GM19468 (cell line): ENCODE data around the gene GIGYF2.
"Not testable (repeated sequence)": the region's sequence is repeated elsewhere in the genome, so short reads cannot be mapped to it uniquely, and the experiment has no call there.

Experiments used
- ATAC-seq: cut with Tn5 transposase; IDR thresholded peaks from one replicate; pipeline ENCODE4 v1.9.1; 2021; ENCODE audit warnings: mild to moderate bottlenecking, moderate library complexity, moderate number of reproducible peaks; ENCODE audit not compliant: unreplicated experiment; ENCODE audit errors: extremely low read depth

GIGYF2 gene

DNA sequence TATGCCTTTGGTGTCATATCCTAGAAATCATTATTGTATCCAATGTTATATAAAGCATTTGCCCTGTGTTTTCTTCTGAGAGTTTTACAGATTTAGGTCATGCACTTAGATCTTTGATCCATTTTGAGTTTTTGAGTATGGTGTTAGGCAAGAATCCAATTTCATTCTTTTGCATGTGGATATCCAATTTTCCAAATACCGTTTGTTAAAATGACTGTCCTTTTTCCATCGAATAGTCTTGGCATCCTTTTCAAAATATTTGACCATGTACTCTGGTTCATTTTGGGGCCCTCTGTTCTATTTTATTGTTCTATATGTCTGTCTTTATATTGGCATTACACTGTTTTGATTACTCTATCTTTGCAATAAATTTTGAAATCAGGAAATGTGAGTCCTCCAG lies 103.0 kb downstream of the GIGYF2 start:
- ATAC-seq, result no peak

DNA sequence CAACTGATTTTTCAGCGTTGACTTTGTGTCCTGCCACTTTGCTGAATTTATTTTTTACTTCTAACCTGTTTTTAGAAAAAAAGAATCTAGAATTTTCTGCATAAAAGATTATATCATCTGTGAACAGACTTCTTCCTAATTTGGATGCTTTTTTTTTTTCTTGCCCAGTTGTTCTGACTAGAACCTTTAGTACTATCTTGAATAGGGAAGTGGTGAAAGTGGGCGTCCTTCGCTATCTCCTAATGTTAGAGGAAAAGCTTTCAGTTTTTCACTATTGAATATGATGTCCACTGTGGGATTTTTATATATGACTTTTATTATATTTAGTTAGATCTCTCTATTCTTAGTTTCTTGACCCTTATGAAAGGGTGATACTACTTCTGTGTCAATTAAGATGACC lies 105.0 kb downstream of the GIGYF2 start:
- ATAC-seq, result no peak

DNA sequence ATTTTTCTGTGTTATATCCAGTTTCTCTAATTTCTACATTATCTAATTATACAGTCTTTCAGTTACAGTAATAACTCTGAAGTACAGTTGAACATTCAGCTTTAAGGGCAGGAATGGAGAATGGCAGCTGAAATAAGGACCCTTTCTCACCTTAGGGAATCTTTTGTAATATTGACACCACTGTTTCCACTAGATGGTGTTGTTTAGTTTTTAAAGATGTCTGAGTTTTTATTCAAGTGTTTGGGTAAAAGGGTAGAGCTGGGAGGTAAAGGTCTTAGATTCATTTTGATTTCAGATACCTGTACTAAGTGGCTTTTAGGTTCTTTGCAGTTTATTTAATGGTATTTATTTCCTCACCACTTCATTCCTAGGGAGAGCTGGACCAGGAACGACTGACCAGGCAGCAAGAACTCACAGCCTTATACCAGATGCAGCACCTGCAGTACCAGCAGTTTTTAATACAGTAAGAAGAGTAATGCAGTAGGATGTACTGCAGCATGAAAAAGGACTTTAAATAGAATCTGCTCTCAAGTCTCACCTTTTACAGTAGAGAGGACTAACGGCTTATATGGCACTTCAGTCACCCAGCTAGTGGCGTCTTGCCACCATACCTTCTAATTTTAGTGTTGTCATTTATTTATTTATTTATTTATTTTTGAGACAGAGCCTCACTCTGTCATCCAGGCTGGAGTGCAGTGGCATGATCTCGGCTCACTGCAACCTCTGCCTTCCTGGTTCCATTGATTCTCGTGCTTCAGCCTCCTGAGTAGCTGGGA lies 112.4 kb downstream of the GIGYF2 start:
- ATAC-seq, result no peak

DNA sequence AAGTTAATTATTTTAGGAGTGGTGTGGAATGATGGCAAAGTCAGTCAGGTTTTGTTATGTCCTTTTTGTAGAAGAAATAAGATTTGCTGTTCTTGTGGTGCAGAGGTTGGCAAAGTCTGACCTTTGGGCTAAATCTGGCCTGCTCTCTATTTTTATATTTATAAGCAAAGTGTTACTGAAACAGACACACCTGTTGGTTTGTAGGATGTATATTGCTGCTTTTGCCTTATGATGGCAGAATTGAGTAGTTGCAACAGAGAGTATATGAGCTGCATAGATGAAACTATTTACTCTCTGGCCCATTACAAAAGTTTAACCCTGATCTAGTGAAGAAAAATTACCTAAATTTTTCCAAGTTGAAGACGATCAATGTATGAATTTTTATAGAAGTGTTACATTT lies 113.3 kb downstream of the GIGYF2 start:
- no peak for ATAC-seq

DNA sequence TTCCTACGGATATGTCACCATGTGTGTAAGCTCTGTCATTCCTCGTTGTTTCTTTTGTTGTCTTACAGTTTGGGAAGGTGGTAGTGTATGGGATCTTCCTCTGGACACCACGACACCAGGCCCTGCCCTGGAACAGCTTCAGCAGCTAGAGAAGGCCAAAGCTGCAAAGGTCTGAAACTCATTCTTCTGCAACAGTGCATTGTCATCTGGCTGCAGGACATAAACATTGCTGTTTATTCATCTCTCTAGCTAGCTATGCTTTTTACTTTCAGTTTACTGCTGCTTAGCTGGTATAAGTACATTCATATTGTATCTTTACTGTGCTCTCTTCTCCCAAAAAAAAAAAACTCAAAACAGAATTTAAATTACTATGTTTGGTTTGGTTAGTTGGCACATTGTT lies 118.4 kb downstream of the GIGYF2 start:
- ATAC-seq, result no peak

DNA sequence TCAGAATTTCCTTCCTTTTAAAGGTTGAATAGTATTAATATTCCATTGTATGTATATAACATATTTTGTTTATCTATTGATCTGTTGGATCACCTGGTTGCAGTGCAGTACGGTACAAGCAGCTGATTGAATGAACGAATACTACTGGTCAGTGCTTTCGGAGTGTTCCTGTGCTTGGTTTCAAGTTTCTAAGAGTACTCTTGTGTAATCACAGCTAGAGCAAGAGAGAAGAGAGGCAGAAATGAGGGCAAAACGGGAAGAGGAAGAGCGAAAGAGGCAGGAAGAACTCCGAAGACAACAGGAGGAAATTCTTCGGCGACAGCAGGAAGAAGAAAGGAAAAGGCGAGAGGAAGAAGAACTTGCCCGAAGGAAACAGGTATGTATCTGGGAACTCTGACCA lies 119.5 kb downstream of the GIGYF2 start:
- ATAC-seq, result no peak

DNA sequence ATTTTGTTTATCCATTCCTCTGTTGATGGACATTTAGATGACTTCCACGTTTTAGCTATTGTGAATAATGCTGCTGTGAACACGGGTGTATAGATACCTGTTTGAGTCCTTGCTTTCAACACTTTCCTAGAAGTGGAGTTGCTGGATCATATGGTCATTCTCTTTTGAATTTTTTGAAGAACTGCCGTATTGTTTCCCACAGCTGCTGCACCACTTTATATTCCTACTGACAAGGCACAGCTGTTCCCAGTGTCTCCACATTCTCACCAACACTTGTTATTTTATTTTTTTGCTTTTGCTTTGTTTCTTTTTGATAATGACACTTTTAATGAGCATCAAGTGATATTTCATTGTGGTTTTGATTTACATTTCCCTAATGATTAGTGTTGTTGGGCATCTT lies 120.6 kb downstream of the GIGYF2 start:
- ATAC-seq, result no peak

DNA sequence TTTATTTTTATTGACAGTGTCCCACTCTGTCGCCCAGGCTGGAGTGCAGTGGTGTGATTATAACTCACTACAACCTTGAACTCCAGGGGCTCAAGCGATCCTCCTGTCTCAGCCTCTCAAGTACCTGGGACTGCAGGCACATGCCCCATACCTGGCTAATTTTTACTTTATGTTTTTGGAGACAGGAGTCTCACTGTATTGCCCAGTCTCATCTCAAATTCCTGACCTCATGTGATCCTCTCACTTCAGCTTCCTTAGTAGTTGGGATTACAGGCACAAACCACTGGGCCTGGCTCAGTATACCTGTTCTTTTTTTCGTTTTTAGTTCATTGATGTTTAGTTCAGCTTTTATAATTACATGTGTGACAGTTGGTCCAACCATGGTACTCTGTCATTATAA lies 132.9 kb downstream of the GIGYF2 start:
- ATAC-seq, result no peak

DNA sequence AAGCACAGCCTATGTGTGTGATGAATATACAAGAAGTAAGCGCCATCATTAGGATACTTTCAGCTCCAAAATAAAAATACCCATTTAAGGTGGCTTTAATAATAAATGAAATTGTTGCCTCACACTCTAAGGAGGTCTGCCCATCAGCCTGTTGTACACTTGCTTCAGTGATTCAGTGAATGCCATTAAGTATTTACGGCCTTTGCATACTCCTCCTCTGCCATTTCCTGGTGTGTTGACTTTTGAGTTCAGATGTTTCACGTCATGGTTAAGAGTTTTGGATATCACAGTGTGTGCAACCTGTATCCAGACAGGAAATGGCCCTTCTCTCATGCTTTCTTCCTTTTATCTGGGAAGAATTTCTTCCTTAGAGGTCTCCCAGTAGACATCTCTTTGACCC lies 134.4 kb downstream of the GIGYF2 start:
- no peak for ATAC-seq

DNA sequence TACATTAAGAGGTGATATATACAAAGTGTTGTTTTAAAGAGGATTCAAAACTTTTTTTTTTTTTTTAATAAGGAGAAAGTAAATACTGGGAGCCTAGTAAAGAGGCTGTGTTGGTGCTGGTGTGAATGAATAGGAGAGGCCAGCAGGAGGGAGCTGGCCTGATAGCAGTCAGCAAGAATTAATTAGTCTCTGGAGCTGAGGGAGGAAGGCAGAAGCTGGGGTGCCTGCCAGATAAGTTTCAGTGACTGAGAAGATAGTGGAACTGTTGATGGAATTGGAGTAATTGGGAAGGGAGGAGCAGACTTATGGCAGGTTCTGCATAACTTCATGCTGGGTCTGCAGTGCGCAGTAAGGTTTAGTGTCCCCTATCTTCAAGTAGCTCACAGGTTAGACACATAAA lies 136.7 kb downstream of the GIGYF2 start:
- no peak for ATAC-seq

DNA sequence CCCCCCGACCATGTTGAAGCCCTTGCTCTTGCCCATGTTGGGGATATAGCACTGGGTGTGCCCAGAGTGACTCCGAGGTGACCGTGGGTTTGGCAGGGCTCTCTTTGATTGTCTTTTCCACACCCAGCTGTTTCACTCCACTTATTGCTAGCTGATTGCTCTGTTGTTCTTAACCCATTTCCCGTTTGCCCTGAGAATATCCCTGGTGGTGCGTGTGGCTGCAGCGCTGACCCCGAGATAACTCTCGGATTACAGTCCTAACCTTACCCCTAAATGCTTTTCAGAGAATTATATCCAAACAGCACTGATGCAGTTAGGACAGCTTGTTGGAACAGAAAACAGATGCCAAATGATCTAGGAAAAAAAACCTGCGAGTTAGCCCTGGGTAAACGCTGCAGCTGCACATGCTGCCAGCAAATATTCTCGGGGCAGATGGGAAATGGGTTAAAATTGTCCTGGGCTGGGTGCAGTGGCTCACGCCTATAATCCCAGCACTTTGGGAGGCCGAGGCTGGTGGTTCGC lies 138.6 kb downstream of the GIGYF2 start:
- no peak for ATAC-seq

DNA sequence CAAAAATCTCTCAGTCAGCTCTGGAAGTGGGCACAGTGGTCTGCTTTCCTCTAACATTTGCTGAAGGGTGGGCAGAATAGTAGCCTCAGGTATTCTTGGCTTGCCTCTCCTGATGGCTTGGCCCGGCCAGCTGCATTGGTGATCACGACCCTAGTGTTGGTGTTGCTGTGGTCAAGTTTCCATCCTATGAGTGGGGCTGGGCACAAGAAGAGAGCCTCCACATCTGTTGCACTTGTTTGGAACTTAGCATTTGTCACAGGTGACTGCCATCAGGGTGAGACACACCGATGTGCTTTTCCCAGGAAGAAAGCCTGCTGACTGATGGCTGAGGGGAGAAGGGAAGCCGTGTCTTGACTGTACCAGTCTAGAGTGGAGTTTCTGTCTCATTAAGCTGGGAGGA lies 139.8 kb downstream of the GIGYF2 start:
- ATAC-seq, result no peak

DNA sequence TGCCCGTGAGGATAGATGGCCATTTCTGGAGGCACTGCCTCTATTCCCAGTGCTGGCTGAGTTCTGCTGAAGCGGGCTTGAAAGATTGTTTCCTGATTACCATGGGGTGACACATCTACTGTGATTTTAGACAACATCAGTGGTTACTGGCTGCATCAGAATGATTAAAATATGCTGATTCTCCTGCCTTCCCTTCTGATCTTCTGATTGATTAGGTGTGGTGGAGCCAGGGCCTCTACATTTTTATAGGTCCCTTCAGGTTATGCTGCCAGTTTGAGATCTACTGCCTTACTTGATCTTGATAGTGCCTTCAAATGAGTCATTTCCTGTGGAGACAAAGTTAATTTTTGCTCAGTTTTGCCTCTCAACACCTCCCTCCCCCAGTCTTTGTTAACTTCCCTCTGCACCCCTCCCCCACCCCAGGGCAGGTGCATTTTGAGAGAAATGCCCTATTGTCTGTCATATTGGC lies 141.3 kb downstream of the GIGYF2 start:
- no peak for ATAC-seq

DNA sequence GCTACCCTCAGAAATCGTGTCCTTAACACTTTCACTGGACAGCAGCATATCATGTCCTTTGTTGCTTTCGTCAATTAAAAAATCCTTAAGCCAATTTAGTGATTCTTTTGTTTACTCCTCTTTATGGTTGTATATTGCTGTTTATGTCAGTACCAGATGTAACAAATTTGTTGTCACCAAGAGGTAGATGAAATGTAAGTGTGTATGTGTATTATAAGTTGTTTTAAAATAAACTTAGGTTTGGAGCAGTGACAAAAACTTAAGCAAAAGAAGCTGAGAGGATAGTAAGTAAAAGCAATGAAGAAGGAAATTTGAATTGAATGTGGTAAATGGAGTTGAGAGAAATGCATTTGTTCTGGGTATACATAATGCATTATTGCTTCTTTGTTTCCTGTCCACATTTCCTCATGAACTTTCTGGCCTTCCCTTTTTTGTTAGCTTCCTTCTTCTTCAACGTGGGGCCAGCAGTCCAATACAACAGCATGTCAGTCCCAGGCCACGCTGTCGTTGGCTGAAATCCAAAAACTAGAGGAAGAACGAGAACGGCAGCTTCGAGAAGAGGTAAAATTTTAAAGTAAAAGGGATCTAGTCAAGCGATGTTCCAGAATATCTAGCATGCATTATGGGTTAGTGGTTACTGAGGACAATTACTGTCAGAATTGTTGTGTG lies 142.4 kb downstream of the GIGYF2 start:
- no peak for ATAC-seq

DNA sequence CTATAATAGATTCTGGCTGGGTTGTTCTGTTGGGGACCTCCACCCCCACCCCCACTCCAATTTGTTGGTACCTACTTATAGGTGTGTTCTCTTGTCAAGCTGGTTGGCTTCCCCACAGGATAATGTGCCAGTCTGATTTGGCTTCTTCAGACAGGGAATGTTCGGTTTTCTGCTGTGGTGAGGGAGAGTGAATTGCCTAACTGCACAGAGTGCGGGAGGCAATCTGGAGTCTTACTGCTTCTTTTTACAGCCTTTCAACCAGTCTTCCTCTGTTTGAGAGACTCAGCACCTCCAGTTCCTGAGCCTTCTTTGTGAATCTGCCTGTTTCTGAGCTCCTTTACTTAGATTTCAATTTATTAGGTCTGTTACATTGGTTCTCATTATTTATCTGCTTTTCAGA lies 145.6 kb downstream of the GIGYF2 start:
- no peak for ATAC-seq

DNA sequence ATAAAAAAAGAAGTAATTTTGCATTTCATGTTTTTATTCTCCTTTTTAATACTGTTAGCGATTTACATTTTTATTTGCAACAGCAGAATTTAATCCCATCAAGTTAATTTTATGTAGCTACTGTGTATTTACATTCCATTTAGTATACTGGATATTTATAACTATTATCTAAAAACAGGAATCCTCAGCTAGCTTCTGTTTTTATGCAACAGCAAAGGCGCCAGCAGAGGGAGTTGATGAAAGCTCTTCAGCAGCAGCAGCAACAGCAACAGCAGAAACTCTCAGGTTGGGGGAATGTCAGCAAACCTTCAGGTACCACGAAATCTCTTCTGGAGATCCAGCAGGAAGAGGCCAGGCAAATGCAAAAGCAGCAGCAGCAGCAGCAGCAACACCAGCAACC lies 146.7 kb downstream of the GIGYF2 start:
- ATAC-seq, result no peak

DNA sequence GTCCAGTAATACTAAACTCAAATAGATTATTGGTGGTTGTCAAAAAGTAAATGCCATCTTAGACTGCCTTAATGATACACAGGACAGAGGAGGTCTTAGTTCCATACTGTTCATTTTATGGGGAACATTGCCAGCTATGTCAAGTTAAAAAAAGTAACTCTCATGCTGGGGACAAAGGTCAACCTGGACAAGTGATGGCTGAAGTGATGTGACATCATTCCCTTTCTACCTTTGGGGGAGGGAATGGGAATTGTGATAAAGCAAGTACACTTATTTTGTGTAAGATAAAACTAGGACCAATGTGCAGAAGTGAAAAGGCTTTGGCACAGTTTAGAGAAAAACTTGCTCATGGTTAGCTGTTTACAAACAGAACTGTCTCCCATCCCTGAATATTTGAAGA lies 148.9 kb downstream of the GIGYF2 start:
- no peak for ATAC-seq

DNA sequence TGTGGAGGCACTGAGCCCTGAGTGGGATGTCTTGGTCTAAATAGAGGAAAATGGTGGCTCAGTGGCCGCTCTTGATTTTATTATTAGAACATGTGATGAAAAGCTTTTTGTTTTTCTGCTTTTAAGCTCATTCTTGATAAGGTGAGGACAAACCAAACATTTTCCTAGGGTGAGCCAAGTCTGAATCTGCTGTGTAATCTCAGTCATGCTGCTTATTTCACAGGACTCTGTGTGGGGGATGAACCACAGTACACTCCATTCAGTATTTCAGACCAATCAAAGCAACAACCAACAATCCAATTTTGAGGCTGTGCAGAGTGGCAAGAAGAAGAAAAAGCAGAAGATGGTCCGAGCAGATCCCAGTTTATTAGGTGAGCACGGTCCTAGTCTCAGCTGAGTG lies 152.9 kb downstream of the GIGYF2 start:
- ATAC-seq, result no peak

DNA sequence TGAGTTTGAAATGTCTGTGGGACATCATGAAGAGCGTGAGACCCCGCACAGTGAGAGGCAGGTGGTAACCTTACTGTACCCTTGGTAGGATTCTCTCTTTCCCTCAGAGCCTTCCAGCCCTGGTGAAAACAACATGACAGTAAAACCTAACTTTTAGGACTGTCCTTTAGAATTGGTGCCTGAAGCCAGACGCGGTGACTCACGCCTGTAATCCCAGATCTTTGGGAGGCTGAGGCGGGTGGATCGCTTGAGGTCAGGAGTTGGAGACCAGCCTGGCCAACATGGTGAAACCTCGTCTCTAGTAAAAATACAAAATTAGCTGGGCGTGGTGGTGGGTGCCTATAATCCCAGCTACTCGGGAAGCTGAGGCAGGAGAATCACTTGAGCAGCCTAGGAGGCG lies 154.9 kb downstream of the GIGYF2 start:
- not testable (repeated sequence) for ATAC-seq

DNA sequence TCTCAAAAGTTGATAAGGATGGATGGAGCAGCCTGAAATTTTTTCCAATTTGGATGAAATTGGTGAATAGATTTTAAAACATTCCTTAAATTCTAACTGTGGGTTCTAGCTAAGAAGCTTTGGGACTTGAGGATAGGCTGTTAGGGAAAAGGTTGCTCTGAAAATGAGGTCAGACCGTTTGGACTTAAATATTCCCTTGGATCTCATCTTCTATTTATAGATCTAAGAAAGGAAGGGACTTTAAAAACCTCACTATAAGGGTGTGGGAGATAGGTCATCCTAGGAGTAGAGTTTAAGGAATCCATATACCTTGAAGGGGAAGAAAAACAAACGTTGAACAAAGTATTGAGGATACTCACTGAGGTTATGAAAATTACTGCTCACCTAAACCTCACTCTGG lies 155.5 kb downstream of the GIGYF2 start:
- no peak for ATAC-seq

DNA sequence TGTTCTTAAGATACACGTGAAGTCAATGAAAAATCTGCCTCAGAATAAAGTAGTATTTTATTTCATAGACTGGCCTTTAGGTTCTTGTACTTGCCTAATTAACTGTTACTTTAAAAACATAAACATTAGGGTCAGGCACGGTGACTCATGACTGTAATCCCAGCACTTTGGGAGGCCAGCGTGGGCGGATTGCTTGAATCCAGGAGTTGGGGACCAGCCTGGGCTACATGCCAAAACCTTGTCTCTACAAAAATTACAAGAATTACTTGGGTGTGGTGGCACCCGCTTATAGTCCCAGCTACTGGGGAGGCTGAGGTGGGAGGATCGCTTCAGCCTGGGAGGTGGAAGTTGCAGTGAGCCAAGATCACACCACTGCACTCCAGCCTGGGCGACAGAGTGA lies 157.0 kb downstream of the GIGYF2 start:
- no peak for ATAC-seq

DNA sequence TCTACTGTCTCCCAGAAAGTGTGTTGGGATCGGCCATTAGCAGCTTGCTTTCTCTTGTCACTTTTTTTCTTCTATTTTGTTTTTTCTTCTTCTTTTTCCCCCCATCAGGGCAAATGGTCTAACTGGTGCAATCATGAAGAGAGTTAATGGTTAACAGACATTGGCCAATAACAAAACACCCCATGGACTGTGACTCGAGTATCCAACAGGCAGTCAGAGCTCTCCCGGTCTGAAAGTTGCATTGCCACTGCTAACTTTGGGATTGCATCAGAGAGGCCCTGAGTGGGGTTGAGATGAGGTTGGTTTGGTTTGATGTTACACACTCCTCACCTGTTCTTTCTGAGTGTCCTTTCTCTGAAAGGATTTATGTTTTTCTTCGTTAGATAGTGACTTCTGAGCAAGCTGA lies 160.0 kb downstream of the GIGYF2 start:
- ATAC-seq, result no peak
